Neural cell (in vitro differentiated cells): ENCODE results near the gene CADPS2. TPM values are rescaled to one million over a fixed set of nuclear protein-coding genes. Genes with fewer than 3 reads are reported as not detected.

ENCODE experiments used
- H2AFZ ChIP-seq: fragments of 200-600, 300-800 bp; sonication (generic), shearing (Covaris generic); 2 replicates; pipeline ENCODE4 v1.6.0; 2014; ENCODE audit warnings: low read depth, mild to moderate bottlenecking, antibody characterized with exemption, low read length, moderate library complexity
- H3F3A ChIP-seq: fragments of 200-600 bp; shearing (Covaris generic); 2 replicates; pipeline ENCODE4 v1.6.1; 2016; ENCODE audit warnings: mild to moderate bottlenecking, moderate library complexity, mixed read lengths, antibody characterized with exemption, low read length; ENCODE audit not compliant: insufficient read depth, poor library complexity, severe bottlenecking
- H3K27ac ChIP-seq: fragments of 200-600, 300-800 bp; sonication (generic), shearing (Covaris generic); 2 replicates; pipeline ENCODE4 v1.5.1; 2014; ENCODE audit warnings: mild to moderate bottlenecking, low read length, moderate library complexity
- H3K27me3 ChIP-seq: fragments of 300-800, 200-600 bp; sonication (generic), shearing (Covaris generic); 2 replicates; pipeline ENCODE4 v1.6.0; 2014; ENCODE audit warnings: mild to moderate bottlenecking, low read depth, low read length, moderate library complexity; ENCODE audit not compliant: insufficient read depth
- H3K36me3 ChIP-seq: fragments of 300-800, 200-600 bp; sonication (generic), shearing (Covaris generic); 2 replicates; pipeline ENCODE4 v1.5.1; 2014; ENCODE audit warnings: mild to moderate bottlenecking, antibody characterized with exemption, low read length, moderate library complexity; ENCODE audit not compliant: insufficient read depth
- H3K4me2 ChIP-seq: fragments of 300-800, 200-600 bp; sonication (generic), shearing (Covaris generic); 2 replicates; pipeline ENCODE4 v1.6.0; 2014; ENCODE audit warnings: mild to moderate bottlenecking, low read length
- H3K4me3 ChIP-seq: fragments of 300-800, 200-600 bp; sonication (generic), shearing (Covaris generic); 2 replicates; pipeline ENCODE4 v1.5.1; 2014; ENCODE audit warnings: mild to moderate bottlenecking, low read length, moderate library complexity
- H3K79me2 ChIP-seq: fragments of 200-600 bp; shearing (Covaris generic); replicated peaks from 2 replicates; pipeline ENCODE4 v1.6.0; 2014; ENCODE audit warnings: mild to moderate bottlenecking, low read length, moderate library complexity; ENCODE audit not compliant: insufficient read depth
- H3K9ac ChIP-seq: fragments of 300-800, 200-600 bp; sonication (generic), shearing (Covaris generic); 2 replicates; pipeline ENCODE4 v1.6.1; 2016; ENCODE audit warnings: mild to moderate bottlenecking, low read length, mixed read lengths
- H3K9me2 ChIP-seq: fragments of 200-600 bp; shearing (Covaris generic); 2 replicates; pipeline ENCODE4 v1.6.1; 2016; ENCODE audit warnings: mild to moderate bottlenecking, low read length, mixed read lengths; ENCODE audit not compliant: insufficient read depth
- H3K9me3 ChIP-seq: fragments of 200-600, 300-800 bp; sonication (generic), shearing (Covaris generic); 2 replicates; pipeline ENCODE4 v1.6.1; 2016; ENCODE audit warnings: mild to moderate bottlenecking, mixed run types, low read length, moderate library complexity, mixed read lengths
- H4K20me1 ChIP-seq: fragments of 200-600 bp; shearing (Covaris generic); 2 replicates; pipeline ENCODE4 v1.6.1; 2016; ENCODE audit warnings: mild to moderate bottlenecking, mixed run types; ENCODE audit not compliant: insufficient read depth
- EP300 ChIP-seq: fragments of 450-650 bp; conservative IDR thresholded peaks from 2 replicates; pipeline ENCODE4 v1.6.1; 2014; ENCODE audit warnings: antibody characterized with exemption, mild to moderate bottlenecking, moderate library complexity; ENCODE audit not compliant: poor library complexity, severe bottlenecking
- EZH2 ChIP-seq: fragments of 200-600, 300-800 bp; shearing (Covaris generic), sonication (generic); IDR thresholded peaks from 2 replicates; pipeline ENCODE4 v1.6.1; 2014; ENCODE audit warnings: antibody characterized with exemption, low read length, borderline replicate concordance, mild to moderate bottlenecking; ENCODE audit not compliant: insufficient read depth, poor library complexity, severe bottlenecking
- MXI1 ChIP-seq: fragments of 450-650 bp; conservative IDR thresholded peaks from 2 replicates; pipeline ENCODE4 v1.6.1; 2014; ENCODE audit warnings: antibody characterized with exemption, mild to moderate bottlenecking; ENCODE audit not compliant: poor library complexity, severe bottlenecking
- POLR2AphosphoS5 ChIP-seq: IDR thresholded peaks from 2 replicates; pipeline ENCODE4 v1.6.1; 2012
- RAD21 ChIP-seq: fragments of 450-650 bp; conservative IDR thresholded peaks from 2 replicates; pipeline ENCODE4 v1.6.1; 2014; ENCODE audit warnings: antibody characterized with exemption, mild to moderate bottlenecking, moderate library complexity
- SMC3 ChIP-seq: fragments of 450-650 bp; conservative IDR thresholded peaks from 2 replicates; pipeline ENCODE4 v1.6.1; 2014; ENCODE audit warnings: antibody characterized with exemption, mild to moderate bottlenecking, moderate library complexity; ENCODE audit not compliant: poor library complexity
- TAF1 ChIP-seq: IDR thresholded peaks from 2 replicates; pipeline ENCODE4 v1.6.1; 2012; ENCODE audit warnings: low read depth
- polyA plus RNA-seq: library from polyadenylated mRNA; depleted of rRNA; stranded (reverse); fragments of >200 nt; gene quantifications from 2 replicates; pipeline ENCODE4 v1.2.3, GENCODE V29; 2014
- TF ChIP-seq, protein P1 (sequence below): fragments of 450-650 bp; IDR thresholded peaks from 2 replicates; pipeline ENCODE4 v1.5.1; 2014; ENCODE audit warnings: antibody characterized with exemption, mild to moderate bottlenecking, moderate library complexity; ENCODE audit not compliant: poor library complexity, severe bottlenecking
- TF ChIP-seq, protein P2 (sequence below): IDR thresholded peaks from 2 replicates; pipeline ENCODE4 v1.6.1; 2012; ENCODE audit warnings: borderline replicate concordance

The CADPS2 gene
- polyA plus RNA-seq, 1 donor from 2014 or later: 5.9 TPM

DNA sequence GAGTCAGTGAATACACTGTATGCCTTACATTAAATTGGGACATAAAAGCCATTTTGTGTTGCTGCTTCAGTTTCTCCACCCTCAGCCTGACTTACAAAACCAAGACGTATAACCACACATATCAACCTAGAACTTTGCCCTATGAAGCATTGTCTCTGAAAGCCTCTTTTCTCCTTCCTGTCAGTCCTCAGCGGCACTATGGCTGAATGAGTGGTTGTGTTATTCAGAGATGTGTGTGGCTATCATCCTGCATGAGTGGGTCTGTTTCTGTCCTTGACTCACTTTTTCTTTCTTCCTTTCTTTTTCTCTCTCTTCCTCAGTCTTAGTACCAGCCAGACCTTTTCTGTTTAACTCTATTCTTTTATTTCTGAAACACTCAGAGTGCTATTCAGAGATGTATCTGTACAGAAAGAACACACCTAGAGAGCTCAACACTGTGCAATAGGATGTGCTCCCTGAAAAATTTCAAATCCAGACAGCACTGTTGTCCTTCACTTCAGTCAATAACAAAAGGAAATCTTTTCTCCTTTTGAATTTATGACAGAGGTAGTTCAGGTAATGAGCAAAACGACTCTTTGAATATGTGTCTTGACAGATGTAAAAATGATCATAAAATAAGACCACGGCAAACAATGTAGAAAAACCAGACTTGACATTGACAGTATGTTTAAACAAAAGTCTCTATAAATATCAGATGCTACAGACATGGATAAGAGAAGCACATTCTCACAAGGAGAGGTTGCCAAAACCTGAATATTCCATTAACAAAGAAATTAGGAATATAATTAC, 418.4 kb downstream of the CADPS2 start:
- Histone ChIP-seq H3K27ac (no peak overlapping the region), H3K36me3 (no peaks in the 10 kb centered on the region), H3K4me3 (no peak overlapping the region), H3K9me2 (no peaks in the 10 kb centered on the region), H3K9ac (no peak overlapping the region), H3F3A (no peaks in the 10 kb centered on the region), H2AFZ (no peak overlapping the region), H3K27me3 (no peaks in the 10 kb centered on the region), H3K79me2 (no peaks in the 10 kb centered on the region), H3K4me2 (no peak overlapping the region), H3K9me3 (no peaks in the 10 kb centered on the region), H4K20me1 (no peaks in the 10 kb centered on the region)
- no peak for TF ChIP-seq MXI1
- no peak for TF ChIP-seq EZH2
- no peak for TF ChIP-seq TAF1
- TF ChIP-seq POLR2AphosphoS5: peak; percentile 63
- peak; percentile 77 for TF ChIP-seq EP300
- no peak for TF ChIP-seq SMC3
- TF ChIP-seq, protein P1, sequence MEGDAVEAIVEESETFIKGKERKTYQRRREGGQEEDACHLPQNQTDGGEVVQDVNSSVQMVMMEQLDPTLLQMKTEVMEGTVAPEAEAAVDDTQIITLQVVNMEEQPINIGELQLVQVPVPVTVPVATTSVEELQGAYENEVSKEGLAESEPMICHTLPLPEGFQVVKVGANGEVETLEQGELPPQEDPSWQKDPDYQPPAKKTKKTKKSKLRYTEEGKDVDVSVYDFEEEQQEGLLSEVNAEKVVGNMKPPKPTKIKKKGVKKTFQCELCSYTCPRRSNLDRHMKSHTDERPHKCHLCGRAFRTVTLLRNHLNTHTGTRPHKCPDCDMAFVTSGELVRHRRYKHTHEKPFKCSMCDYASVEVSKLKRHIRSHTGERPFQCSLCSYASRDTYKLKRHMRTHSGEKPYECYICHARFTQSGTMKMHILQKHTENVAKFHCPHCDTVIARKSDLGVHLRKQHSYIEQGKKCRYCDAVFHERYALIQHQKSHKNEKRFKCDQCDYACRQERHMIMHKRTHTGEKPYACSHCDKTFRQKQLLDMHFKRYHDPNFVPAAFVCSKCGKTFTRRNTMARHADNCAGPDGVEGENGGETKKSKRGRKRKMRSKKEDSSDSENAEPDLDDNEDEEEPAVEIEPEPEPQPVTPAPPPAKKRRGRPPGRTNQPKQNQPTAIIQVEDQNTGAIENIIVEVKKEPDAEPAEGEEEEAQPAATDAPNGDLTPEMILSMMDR: no peak
- TF ChIP-seq RAD21: no peak
- TF ChIP-seq, protein P2, sequence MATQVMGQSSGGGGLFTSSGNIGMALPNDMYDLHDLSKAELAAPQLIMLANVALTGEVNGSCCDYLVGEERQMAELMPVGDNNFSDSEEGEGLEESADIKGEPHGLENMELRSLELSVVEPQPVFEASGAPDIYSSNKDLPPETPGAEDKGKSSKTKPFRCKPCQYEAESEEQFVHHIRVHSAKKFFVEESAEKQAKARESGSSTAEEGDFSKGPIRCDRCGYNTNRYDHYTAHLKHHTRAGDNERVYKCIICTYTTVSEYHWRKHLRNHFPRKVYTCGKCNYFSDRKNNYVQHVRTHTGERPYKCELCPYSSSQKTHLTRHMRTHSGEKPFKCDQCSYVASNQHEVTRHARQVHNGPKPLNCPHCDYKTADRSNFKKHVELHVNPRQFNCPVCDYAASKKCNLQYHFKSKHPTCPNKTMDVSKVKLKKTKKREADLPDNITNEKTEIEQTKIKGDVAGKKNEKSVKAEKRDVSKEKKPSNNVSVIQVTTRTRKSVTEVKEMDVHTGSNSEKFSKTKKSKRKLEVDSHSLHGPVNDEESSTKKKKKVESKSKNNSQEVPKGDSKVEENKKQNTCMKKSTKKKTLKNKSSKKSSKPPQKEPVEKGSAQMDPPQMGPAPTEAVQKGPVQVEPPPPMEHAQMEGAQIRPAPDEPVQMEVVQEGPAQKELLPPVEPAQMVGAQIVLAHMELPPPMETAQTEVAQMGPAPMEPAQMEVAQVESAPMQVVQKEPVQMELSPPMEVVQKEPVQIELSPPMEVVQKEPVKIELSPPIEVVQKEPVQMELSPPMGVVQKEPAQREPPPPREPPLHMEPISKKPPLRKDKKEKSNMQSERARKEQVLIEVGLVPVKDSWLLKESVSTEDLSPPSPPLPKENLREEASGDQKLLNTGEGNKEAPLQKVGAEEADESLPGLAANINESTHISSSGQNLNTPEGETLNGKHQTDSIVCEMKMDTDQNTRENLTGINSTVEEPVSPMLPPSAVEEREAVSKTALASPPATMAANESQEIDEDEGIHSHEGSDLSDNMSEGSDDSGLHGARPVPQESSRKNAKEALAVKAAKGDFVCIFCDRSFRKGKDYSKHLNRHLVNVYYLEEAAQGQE: no peak

DNA sequence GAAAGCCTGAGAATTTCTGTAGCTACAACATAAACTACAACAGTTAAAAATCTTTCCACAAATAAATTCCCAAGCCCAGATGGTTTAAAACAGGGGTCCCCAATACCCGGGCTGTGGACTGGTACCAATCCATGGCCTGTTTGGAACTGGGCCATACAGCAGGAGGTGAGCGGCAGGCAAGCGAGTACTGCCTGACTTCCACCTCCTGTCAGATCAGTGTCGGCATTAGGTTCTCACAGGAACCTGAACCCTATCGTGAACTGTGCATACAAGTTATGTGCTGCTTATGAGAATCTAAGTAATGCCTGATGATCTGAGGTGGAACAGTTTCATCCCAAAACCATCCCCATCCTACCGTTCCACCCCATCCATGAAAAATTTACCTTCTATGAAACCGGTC, 421.0 kb downstream of the CADPS2 start:
- no peaks in the 10 kb centered on the region for H4K20me1 ChIP-seq
- H3K9me2 ChIP-seq: no peaks in the 10 kb centered on the region
- TF ChIP-seq TAF1: no peak
- TF ChIP-seq, protein P2: no peak
- no peak for TF ChIP-seq POLR2AphosphoS5
- no peak for TF ChIP-seq EP300
- TF ChIP-seq, protein P1: no peak
- TF ChIP-seq EZH2: no peak
- TF ChIP-seq SMC3: no peak
- no peak for TF ChIP-seq RAD21
- no peak for TF ChIP-seq MXI1
- no peaks in the 10 kb centered on the region for H3F3A ChIP-seq
- no peaks in the 10 kb centered on the region for H3K36me3 ChIP-seq
- H2AFZ ChIP-seq: no peak overlapping the region
- no peaks in the 10 kb centered on the region for H3K9me3 ChIP-seq
- H3K79me2 ChIP-seq: no peaks in the 10 kb centered on the region
- no peak overlapping the region for H3K9ac ChIP-seq
- no peak overlapping the region for H3K4me3 ChIP-seq
- no peak overlapping the region for H3K4me2 ChIP-seq
- no peaks in the 10 kb centered on the region for H3K27me3 ChIP-seq
- no peak overlapping the region for H3K27ac ChIP-seq
